Retina (tissue), 1 donor: ENCODE measurements around the gene CPLANE2.

ENCODE experiments used
- DNase-seq: peaks from one replicate; pipeline ENCODE4 v3.0.0-alpha.2; 2016

The CPLANE2 gene

DNA sequence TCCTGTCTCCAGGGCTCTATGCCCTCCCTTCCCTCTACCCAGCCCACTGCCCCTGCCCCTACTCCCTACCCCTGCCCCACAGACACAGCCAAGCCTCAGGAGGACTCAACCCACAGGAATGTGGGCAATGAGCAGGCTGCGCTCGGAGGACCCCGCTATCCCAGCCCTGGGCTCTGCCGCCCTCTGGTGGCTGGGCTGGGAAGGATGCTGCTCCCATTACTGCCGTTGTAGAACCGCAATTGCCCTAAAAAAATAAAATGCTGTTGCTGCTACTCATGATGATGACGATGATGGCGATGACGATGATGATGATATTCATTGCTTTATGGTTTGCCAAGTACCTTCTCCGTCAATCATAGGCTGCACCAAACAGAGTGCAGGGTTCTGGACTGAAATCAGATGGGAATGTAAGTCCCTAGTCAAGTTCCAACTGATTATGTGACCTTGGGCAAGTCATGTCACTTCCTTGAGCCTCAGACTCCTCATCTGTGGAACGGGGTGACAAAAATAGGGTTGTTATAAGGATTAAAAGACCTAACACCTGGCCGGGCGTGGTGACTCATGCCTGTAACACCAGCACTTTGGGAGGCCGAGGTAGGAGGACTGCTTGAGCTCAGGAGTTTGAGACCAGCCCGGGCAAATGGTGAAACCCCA is 49.1 kb downstream of the CPLANE2 start:
- peak; percentile 86 for DNase-seq

DNA sequence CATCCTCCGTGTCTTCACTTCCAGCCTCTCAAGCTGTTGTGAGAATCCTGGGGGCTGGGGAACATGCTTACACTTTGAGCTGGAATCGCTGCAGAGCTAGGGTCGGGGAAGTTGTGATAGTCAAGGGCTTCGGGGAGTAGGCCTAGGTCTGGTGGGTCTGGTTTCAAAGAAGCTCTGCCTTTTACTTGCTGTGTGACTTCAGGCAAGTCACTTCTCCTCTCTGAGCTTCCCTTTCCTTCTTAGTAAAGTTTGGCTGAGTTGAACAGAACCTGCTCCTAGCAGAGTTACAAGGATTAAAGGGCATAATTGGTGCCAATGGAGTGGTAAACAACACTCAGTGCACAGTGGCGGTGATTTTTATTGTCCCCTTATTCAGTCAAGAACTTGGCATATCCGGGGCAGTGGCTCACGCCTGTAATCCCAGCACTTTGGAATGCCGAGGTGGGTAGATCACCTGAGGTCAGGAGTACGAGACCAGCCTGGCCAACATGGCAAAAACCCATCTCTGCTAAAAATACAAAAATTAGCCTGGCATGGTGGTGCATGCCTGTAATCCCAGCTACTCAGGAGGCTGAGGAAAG is 50.2 kb downstream of the CPLANE2 start:
- no peak for DNase-seq

DNA sequence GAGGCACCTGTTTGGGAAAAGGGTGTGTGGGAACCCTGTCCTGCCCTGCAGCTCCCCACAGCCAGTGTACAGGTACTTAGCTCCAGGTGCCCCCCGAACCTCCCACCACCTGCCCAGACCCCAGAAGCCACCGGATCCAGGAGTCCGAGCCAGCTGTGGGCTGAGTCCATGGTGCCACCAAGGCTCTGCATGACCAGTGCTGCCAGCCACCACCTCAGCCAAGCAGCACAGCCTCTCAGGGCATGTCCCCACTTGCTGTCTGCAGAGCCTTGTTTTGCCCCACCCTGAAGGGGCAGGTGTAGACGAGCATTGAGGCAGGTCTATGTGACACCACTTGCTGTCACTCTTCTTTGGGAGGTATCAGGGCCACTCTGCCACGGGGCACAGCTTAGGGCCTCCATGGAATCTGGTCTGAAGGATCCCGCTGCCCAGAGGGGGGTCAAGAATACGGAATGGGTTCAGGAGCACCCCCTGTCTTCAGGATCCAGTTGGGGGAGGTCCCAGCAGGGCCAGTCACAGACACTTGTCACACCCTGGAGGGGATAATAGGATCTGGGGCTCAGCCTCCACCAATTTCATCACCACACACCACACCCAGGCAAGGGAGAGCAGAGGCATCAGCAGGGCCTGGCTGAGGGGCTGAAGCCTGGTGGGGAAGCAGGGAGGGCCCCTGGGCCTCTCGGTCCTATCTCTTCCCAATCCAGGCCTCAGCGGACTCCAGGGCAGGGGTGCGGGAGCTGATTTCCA is 52.3 kb downstream of the CPLANE2 start:
- DNase-seq = no peak

DNA sequence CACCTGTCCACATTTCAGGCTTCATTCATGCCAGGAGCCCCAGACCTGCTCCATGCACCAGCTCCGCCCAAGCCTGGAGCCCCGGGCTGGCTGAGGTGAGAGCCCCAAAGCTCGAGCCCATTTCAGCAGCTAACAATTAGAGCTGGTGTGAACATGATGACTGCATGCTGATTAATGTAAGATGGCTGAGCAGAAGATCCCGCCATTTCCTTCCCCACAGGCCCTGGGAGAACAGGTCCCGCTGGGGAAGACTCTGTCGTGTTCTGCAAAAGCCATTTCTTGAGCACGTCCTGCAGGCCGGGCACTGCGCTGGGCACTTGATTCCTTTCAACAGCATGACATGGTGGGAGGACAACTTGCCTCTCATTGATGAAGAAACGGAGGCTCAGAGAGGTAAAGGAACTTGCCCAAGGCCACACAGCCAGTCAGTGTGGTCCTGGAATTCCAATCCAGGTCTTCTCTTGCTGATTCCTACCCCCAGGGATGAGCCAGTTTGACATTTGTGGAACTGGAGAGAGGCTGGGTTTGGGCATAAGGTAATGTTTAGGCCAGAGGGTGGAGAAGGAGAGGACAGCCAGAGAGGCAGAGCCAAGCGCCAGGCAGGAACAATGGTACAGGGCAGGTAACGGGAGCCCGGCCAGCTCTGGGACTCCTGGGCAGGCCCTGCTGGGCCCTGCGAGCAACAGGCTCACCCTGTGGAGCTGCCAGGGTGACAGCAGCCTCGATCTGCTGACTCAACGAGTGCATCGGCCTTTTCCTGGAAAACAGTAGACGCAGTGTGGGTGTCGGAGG is 53.0 kb downstream of the CPLANE2 start:
- no peak for DNase-seq

DNA sequence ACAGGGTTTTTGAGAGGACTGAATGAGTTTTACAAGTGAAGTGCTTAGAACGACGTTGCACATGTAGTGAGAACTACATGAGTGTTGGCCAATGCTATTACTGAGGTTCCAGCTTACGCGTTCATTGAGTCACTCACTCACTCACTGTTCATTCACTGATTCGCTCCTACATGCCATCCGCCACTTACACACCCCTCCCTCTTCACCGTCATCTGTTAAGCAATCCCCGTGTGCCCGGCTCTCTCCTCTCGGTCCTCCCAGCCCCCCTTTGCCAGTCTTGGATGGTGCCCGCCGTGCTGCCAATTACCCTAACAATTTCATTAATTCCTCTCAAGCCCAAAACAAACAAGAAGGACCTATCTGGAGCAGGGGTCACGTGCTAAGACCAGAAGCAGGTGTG is 53.8 kb downstream of the CPLANE2 start:
- no peak for DNase-seq

DNA sequence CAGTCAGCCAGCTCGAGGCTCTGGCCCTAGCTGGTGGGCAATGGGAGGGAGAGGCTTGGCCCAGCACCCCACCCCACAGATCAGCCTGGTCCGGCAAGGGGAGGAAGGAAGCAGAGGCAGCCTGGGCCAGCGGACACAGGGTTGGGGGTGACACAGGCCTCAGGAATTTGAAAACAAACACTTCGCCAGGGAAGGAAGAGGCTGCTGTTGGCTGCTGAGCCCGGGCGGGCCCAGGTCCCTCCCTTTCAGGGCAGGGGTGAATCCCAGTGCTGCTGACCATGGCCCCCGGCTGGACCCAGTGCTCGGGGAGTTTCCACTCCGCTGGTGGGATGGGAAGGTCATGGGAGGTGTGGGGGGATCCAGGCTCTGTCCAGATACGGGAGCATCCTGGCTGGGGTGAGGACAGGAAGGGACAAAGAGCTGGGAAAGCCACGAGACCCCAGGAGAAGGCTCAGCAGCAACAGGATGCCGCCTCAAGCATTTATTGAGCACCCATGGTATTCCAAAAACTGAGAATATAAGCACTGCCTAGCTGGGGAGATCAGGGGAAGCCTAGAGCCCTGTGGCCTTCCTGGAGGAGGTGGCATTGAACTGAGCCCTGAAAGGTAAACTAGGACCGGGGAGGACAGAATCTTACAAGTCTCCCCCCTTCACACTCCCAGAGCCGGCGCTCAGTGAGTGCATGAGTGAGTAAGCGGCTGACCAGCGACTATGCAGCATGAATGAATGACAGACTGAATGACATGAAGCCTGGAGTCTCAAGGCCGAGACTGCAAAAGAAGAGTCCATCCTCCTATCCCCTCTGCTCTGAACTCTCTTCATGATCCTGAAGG is 54.9 kb downstream of the CPLANE2 start:
- peak; percentile 65 for DNase-seq
